ENCODE data around the gene DUOXA2. TPM values are rescaled to one million over a fixed set of nuclear protein-coding genes. Genes with fewer than 3 reads are reported as not detected.

The DUOXA2 gene
- total and polyA plus RNA-seq, 2 of the 4 experiments (the other 2 are of a cell fraction): not detected

- BruUV-seq (replicated peaks): no TSS peak
- peaks cover 83% of the 10 kb centered on the region for H3K27me3 ChIP-seq (ENCODE audit: control insufficient read depth, insufficient read depth, low read length)
- no peak overlapping the region for H3K4me3 ChIP-seq (ENCODE audit: insufficient read depth, low read depth, low read length)
- no peak overlapping the region for H3K14ac ChIP-seq (replicated peaks; ENCODE audit: low read depth, low read length)
- H3K9ac ChIP-seq (ENCODE audit: low read depth, low read length): no peak overlapping the region
- H3K36me3 ChIP-seq (ENCODE audit: control insufficient read depth, insufficient read depth, low read length): no peaks in the 10 kb centered on the region
- no peaks in the 10 kb centered on the region for H4K20me1 ChIP-seq (ENCODE audit: insufficient read depth, low read length)
- H3K56ac ChIP-seq (ENCODE audit: extremely low read depth, insufficient read depth, low read length): no peak overlapping the region
- H3K23ac ChIP-seq (ENCODE audit: low read depth, low read length): no peak overlapping the region
- H2BK20ac ChIP-seq (ENCODE audit: low read depth, low read length): no peak overlapping the region
- no peaks in the 10 kb centered on the region for H3K9me1 ChIP-seq (ENCODE audit: insufficient read depth, low read length)
- no peak overlapping the region for H4K5ac ChIP-seq (ENCODE audit: low read depth, low read length)
- ChIA-PET POLR2A (ENCODE audit: unreplicated experiment) (no interaction called here), CTCF (no interaction called here)
- H2AFZ ChIP-seq (replicated peaks; ENCODE audit: low read length, poor library complexity): no peak overlapping the region
- no peak overlapping the region for H2AK5ac ChIP-seq (ENCODE audit: low read depth, low read length)
- no peaks in the 10 kb centered on the region for H3K79me1 ChIP-seq (ENCODE audit: low read depth in 1 of 2, low read length in 2 of 2)
- dilution Hi-C loops (cut with HindIII; ENCODE audit: low sequenced_read_pairs, unreplicated experiment): no loop called here
- peaks cover 3% of the 10 kb centered on the region; the same call in 1 of the 2 replicates for H3K9me3 ChIP-seq (ENCODE audit: control insufficient read depth, insufficient read depth, low read length)
- intact Hi-C loops (cut with micrococcal nuclease): no loop called here
- WGBS, 2 experiments (ENCODE audit: extremely low coverage in 2 of 2, insufficient read length in 1 of 2): 0% methylated on average over 1 of the region's 57 CpGs; no CpG with 5 or more reads in 1 of the 2 experiments
- H2BK120ac ChIP-seq (ENCODE audit: low read depth, low read length): no peak overlapping the region
- H3K4ac ChIP-seq (ENCODE audit: low read depth, low read length): no peak overlapping the region
- H3K18ac ChIP-seq (ENCODE audit: low read depth, low read length): no peak overlapping the region
- no peak overlapping the region for H3K27ac ChIP-seq (ENCODE audit: insufficient read depth, low read length)
- 0 out of 2 replicates have a peak, but pooled peaks have one; percentile 21 for ATAC-seq (ENCODE audit: low read depth)
- no peak overlapping the region for H3K4me2 ChIP-seq (ENCODE audit: low read depth, low read length)
- no peaks in the 10 kb centered on the region; the same call in 1 of the 2 replicates for H3K4me1 ChIP-seq (ENCODE audit: control insufficient read depth, insufficient read depth, low read length)
- H4K8ac ChIP-seq (ENCODE audit: low read depth in 2 of 2, low read length in 2 of 2): no peak overlapping the region
- peak overlapping the region; percentile 50 for H2AK9ac ChIP-seq (replicated peaks; ENCODE audit: low read depth, low read length, poor library complexity)
- H2BK15ac ChIP-seq (ENCODE audit: low read depth, low read length): no peak overlapping the region
- in situ Hi-C loops (cut with MboI; ENCODE audit: low sequenced_read_pairs): no loop called here
- DNase-seq: no peak
- H4K91ac ChIP-seq (ENCODE audit: insufficient read depth, low read depth, low read length): no peak overlapping the region
- H2BK5ac ChIP-seq (ENCODE audit: low read depth, low read length, poor library complexity, severe bottlenecking): no peak overlapping the region
- TF ChIP-seq RCOR1 (IDR thresholded peaks at IDR 0.05; ENCODE audit: insufficient replicate concordance, low read length) (no peak), NFE2L2 (IDR thresholded peaks at IDR 0.05; ENCODE audit: low read depth, low read length) (no peak), RAD21 (IDR thresholded peaks at IDR 0.05; ENCODE audit: low read length) (no peak), POLR2A (IDR thresholded peaks at IDR 0.05; ENCODE audit: low read depth, low read length) (no peak), SMC3 (IDR thresholded peaks at IDR 0.05; ENCODE audit: low read depth, low read length) (no peak), CHD1 (IDR thresholded peaks at IDR 0.05; ENCODE audit: low read depth, low read length) (no peak), MXI1 (IDR thresholded peaks at IDR 0.05; ENCODE audit: borderline replicate concordance, low read depth, low read length) (no peak), CEBPB (IDR thresholded peaks at IDR 0.05; ENCODE audit: low read depth, low read length) (no peak), BHLHE40 (IDR thresholded peaks at IDR 0.05; ENCODE audit: low read depth, low read length) (no peak), RFX5 (IDR thresholded peaks at IDR 0.05; ENCODE audit: low read depth, low read length) (no peak), ELK1 (IDR thresholded peaks at IDR 0.05; ENCODE audit: borderline replicate concordance, low read depth, low read length) (no peak), FOS (IDR thresholded peaks at IDR 0.05; ENCODE audit: low read depth, low read length) (no peak), MAFK (IDR thresholded peaks at IDR 0.05; ENCODE audit: low read depth, low read length) (no peak), CTCF (conservative IDR thresholded peaks at IDR 0.05; ENCODE audit: low read depth, low read length) (no peak), USF2 (IDR thresholded peaks at IDR 0.05; ENCODE audit: low read depth, low read length) (no peak)
Measured at GRCh38 chr15:45134682-45135604, 20.8 kb downstream of the DUOXA2 start.
